NCI-H446 treated with DMSO at 0.1 percent for 48 hours (cell line): ENCODE measurements around the gene TNKS1BP1.
"Not testable (repeated sequence)": the region's sequence is repeated elsewhere in the genome, so short reads cannot be mapped to it uniquely, and the experiment has no call there.

Source experiments
- DNase-seq: peaks from one replicate; lab custom pipeline; 2025; lab: John Stamatoyannopoulos, UW

The TNKS1BP1 gene

DNA sequence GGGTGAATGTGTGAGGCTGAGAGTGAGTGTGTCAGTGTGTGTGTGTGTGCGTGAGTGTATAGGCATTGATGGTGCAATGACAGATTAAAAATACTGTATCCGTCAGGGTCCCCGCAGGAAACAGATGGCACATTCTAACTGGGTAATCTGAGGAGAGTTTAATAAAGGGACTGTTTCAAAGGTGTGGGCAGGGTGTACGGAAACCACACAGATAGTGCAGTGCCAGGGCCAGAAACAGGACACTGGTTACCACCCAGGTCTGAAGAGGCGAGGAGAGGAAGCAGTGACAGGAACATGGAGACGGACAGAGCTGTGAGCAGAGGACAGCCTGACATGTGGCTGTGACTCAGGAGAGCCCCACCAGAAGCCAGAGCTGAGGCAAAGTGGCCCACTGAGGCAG is 29.9 kb upstream of the TNKS1BP1 start:
- no peak for DNase-seq

DNA sequence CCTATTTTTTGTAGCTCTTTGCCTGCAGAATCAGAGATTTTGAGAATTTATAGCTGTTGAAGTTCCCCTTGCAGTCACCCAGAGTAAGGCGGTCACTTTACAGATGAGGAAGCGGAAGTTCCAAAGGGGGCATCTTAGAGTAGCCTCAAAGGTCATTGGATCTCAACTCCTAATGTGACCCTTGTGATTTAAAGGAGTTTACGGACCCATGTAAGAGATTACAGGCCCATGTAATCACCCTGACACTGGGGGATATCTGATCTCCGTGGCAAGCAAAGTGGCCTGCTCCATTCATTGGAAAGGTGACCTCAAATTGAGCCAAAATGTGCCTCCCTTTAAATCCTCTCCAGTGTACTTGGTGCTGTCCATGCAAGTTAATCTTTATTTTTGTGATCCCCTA is 29.1 kb upstream of the TNKS1BP1 start:
- no peak for DNase-seq

DNA sequence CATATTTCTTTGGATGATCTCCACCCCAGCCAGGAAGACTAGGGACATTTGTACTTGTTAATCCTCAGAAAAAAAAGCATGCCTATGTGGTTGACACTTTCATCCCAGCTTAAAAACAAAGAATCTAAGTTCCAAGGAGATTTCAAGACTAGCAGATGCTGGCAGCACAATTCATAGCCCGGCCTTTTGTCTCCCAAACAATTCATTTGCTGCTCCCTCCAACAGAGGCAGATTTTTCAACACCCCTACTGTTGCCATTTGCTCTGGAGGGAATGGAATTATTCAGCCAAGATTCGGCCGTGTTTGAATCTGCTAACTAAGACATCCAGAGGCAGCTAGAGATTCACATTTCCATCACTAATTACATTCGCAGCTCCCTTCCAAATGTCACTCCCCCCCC is 28.7 kb upstream of the TNKS1BP1 start:
- no peak for DNase-seq

DNA sequence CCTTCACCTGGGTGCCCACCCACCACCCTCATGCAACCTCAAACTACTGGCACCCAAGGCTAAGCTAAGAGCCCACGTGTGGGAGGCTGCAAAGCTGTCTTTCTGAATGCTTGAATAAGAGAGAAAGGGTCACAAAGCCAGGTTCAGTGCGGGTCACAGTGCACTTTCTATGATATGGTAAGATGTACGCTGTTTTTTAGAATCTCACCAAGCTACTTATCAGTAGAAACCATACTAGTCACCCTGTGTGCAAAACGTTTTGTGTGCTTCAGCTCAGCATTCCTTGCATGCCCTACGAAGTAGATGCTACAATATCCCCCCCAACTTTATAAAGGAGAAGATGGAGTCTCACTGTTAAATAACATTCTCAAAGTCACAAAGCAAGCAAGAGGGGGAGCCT is 28.3 kb upstream of the TNKS1BP1 start:
- no peak for DNase-seq

DNA sequence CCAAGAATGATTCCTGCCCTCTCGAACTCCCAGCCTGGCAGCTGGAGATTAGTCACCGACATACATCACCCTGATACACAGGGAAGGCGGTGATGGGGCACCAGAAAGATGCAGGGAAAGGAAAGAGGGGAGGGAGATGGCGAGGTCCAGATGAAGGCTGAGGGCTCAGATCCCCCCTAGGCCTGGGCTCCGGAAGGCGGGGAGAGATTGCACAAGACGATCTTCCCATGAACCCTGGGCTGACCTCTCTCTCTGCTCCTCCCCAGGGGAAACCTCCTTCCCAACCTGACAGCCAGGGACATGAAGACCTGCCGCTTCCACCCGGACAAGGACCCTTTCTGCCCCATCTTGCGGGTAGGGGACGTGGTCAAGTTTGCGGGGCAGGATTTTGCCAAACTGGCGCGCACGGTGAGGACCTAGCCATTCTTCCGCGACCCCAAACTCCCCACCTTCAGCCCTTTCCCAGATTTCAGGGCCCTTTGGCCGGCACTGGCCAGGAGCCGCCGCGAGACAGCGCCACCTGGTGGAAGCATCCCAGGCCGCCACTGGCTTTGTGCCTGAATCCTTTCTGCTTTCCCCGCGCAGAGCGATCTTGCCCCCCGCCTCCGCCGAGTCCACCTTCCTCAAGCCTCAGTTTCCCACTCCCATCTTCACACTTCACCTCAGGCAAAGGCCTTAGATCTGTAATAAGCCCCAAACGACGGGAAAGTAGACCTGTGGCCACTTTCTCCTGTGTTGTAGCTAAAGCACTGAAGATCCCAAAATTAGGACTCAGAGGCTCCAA is 24.9 kb upstream of the TNKS1BP1 start:
- DNase-seq, result no peak

DNA sequence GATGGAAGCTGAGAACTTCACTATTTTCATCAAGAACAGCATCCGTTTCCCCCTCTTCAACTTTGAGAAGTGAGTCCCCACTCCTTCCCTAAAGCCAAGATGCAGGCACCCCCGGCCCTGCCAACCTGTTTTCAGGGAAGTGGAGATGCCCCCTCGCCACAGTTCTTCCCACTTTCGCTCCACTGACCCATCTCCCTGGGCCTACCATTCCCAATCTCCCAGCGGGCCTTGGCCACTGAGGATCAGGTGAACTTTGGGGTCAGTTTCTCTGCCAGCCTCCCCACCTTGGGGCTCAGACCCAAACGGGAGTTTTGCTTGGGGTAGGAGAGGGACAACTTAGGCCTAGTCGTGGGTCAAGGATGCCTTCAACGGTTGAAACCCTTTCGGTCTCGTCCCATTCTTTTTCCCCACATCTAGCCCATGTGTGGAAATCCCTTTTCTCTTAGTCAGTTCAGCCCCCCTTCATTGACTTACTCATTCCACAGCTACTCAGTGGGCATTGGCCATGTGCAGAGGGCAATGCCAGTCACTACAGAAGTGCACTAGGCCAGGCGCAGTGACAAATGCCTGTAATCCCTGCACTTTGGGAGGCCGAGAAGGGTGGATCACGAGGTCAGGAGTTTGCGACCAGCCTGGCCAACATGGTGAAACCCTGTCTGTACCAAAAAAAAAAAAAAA is 24.0 kb upstream of the TNKS1BP1 start:
- no peak for DNase-seq

DNA sequence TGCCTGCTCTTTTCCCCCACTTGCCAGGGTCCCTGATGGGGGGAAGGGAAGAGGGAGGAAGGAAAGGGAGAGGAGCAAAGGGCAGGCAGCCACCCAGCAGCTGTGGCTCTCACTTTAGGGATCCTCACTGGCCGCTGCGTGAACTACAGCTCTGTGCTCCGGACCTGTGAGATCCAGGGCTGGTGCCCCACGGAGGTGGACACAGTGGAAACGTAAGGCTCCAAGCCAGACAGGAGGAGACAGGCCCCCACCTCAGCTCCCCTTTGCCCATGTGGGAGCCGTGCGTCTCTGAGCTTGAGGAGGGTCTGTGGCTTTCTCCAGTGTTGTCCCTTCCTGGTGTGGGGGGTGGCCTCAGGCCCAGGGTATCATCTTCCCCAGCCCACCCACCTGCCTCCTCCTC is 23.3 kb upstream of the TNKS1BP1 start:
- no peak for DNase-seq

DNA sequence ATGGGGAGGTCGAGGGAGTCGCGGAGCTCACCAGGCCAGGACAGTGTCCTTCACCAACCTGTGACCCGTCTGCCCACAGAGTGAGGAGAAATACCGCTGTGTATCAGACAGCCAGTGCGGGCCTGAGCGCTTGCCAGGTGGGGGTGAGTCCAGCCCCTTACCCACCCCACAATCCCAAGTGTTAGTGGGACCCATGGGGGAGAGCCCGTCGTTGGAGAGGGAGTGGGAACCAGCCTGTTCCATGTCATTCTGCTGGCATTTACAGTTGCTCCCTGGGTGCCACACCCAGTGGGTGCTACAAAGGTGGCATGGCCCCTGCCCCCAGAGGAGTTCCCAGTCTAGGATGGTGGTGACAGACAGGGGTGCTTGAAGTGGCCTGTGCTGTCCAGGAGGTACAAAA is 22.6 kb upstream of the TNKS1BP1 start:
- DNase-seq, result no peak

DNA sequence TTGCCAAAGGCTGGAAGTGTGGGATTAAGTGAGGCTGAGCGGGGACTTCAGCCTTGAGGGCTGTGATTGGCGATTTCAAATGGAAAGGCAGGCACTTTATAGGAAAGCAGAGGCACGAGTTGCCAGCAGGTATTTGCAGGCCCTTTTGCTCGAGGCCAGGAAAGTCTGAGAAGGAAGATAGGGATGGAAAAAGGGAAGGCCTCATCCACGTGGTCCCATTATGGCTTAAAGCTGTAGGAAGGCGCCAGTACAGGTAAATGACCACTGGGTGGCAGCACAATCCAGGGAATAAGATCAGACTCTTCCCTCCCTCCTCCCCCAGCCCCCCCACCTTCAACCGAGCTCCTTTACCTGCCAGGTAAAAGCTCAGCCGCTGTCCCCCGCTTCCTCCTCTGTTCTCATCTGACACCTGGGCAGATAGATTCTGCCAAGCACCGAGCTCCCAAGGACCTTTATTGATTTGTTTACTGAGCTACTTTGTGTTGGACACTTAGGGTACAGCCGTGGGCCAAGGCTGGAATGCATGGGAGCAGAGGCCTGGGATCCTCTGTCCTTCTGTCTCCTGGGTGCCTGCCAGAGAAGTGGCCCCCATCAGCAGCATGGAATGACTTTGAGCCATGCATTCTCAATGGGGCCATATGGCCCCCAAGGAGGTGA is 20.9 kb upstream of the TNKS1BP1 start:
- DNase-seq, result peak; percentile 36

DNA sequence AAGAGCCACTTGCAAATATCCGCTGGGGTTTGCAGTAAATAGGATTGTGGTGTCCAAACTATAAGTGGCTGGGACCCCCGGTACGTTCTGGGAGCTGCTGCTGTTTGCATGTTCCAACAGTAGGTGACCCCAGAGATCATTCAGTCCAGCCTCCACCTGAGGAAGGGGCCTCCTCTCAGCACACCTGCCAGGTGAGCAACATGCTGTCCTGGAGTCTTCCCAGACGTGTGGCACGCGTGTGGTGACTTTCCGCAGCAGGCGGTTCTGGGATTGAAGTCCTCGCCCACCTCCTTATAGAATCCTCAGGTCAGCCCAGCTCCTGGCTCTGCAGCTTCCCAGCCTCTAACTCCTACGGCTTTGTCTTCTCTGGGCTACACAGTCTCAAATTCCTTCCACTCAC is 20.1 kb upstream of the TNKS1BP1 start:
- DNase-seq, result no peak

DNA sequence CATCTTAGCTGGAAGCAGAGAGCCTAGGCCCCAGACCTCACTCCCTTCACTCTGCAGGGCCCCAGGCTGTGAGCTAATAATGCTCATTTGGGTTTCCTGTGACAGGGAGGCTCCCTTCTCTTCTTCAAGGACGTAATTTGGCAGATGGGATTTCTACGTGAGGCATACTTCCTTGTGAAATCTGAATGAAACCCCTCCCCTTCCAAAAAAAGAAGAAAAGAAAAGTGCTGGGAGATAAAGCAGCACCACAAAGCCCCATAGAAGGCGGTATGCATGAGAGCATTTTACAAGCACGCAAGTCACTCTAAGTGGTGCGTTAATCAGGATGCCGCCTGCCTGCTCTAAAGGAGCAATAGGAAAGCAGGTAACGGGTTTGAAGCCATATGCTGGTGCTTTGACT is 19.1 kb upstream of the TNKS1BP1 start:
- DNase-seq, result no peak

DNA sequence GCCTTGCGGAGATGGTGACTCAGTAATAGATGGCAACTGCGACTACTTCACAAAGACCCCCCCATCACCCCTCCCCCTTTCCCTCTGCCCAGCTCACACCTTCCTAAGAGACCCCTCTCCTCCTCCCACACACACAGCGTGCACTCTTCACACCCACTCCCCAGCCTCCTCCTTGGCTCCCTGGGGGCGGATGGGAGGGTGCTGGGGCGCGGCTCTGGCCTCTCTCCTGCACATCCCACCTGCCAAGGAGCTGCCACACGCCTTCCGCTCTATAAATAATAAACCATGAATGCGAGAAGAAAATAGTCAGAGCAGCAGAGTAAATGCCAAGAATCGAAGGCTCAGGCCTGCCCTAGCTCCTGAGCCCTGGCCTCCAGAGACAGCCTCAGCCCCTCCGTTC is 17.9 kb upstream of the TNKS1BP1 start:
- no peak for DNase-seq

DNA sequence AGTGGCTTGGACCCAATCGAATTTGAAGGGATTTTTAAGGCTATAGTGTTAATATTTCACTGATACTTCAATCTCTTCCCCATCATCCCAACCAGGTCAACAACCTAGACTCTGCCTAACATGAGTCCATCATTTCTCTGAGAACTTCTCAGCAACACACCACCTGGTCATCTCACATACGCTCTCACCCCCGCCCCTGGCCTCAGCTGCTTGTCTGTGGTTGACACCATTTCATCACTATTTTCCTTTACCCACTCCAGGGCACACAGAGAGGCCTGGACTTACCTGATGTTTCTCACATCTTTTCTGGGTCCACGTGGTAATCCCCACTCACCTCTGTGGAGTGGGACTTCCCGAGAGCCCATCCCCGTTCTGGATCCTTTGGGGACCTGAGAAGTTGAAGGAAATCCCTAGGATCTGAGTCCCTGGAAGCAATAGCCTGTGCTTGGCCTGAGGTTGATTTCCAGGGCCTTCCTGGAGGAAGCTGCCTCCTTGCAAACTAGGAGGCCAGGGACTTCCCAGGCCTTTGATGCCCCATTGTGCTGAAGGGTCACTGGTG is 16.6 kb upstream of the TNKS1BP1 start:
- no peak for DNase-seq

DNA sequence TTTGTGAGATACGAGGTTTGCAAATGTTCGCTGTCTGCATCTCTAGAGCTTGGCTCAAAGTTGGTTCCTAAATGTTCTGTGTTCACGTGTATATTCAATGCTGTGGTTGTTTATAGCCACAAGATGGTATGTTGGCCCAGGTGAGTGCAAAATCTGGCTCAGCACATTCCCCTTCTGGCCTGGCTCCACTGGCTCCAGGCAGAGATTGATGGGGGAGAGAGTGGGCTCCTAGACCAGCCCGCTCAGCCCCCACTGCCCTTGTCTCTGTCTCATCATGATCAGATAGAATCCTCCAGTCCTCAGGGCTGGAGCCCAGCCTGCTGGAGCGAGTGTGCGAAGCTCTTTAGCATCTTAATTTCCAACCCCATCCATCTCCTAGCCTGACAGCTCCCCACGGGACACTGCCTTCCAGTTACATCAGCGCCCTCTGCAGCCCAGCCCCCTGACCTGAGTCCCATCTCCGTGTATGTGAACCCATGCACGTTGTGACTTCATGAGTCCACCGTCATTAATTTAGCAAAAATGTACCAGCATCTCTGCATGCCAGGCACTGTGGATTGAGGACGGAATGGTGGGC is 15.4 kb upstream of the TNKS1BP1 start:
- DNase-seq, result no peak

DNA sequence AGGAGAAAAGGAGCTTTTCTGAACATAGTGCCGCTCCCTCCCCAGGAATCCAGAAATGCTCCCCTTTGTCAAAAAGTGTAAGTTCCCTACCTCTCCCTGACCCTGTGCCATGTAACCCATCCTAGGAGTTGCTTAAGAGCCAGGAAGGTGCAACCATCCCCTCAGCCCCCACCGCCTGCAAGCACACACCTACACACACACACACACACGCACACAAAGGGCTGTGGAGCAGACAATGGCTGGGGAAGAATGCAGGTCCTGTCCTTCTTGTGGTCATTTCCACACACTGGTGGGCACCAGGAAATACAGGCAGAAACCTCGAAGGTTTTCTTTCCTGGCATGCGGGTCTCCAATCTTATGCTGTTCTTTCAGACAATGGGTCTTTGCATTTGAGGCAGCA is 14.6 kb upstream of the TNKS1BP1 start:
- no peak for DNase-seq

DNA sequence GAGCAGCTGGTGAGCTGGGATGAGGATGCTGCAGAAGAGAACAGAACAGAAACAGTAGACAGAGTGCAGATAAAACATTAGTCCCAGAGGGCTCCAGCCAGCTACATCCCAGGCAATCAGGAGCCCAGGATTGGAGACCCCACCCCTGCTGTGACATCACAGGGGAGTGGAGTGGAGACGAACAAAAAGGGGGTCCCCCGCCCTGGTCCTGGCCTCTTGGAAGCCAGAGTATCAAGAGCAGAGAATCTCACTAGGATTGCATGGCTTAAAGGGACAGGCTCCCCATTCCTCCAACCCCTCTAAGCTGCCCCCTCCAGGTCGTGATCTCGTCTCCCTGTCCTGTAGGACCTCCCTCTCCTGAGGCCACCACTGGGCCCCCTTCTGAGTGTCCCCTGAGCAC is 13.4 kb upstream of the TNKS1BP1 start, which contains the start of gene P2RX3:
TSS of gene P2RX3 (plus strand) at position 211 of the 400 bp plus-strand sequence. CDS start 199 bp downstream, outside the sequence.
- DNase-seq, result no peak

DNA sequence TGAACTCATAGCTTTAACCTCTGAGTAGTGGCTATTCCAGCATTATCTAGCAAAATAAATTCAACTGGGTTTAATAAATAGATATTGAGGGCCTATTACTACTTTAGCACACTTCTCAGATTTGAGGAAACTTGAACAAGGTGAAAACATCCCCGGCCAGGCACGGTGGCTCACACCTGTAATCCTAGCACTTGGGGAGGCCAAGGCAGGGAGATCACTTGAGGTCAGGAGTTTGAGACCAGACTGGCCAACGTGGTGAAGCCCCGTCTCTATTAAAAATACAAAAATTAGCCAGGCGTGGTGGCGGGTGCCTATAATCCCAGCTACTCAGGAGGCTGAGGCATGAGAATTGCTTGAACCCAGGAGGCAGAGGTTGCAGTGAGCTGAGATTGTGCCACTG is 12.1 kb upstream of the TNKS1BP1 start:
- not testable (repeated sequence) for DNase-seq

DNA sequence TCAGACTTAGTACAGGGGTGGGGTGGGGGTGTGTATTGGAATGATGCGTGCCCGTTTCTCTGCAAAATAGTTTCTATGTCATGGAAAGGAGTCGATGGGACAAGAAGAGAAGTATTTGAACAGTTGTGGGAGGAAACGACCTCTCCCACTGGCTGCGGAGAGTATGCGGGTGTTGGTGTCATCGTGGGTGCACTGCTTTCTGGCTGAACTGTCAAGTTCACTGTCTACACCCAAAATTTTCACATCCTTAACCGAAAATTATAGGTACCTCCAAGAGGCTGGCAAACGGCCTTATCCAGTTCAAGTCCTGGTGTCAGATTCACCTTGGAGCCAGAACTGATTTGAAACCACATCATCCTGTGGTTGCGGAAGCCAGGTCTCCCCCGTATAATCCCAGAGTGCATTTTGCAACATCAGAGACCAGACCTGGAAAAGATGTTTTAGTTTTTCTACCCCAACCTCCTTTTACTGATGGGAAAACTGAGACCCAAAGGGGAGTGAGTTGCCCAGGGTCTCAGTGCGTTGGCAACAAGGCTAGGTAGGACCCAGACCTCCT is 11.4 kb upstream of the TNKS1BP1 start:
- no peak for DNase-seq

DNA sequence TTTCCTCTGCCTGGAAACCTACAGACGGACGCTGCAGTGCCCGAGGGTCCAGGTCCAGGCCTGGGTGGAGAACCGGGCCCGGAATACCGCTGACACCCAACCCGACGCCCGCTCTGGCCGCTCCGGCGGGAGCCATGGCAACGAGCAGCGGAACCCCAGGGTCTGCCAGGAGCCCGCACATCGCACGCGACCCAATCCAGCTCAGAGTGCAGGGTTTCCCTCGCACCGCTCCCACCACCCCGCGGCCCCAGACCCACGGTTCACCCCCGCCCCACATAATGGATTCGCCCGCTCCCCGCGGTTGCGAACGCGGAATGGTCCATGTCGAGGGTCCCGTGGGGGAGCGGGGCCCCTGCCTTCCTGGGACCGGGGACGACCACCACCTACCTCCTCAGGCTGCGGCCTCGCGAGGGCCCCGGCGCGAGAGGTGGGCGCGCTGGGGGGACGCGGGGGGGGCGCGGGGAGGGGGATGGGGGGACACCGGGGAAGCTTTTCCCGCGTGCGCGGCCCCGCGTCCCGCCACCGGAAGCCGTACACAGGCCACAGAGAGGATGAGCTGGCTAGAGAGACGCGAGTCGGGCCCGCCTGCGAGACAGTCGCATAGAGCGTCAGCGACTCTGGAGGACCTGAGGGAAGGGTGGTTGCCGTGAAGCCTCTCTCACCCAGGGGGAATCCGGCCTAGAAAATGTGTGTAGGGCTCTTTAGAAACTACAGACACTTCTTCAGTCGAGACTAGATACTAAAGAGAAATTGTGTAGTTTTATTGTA is 10.8 kb upstream of the TNKS1BP1 start, which contains the start of gene SSRP1:
TSS of gene SSRP1 (minus strand) at position 550 of the 768 bp plus-strand sequence. CDS start 771 bp downstream, outside the sequence.
- peak; percentile 82 for DNase-seq

DNA sequence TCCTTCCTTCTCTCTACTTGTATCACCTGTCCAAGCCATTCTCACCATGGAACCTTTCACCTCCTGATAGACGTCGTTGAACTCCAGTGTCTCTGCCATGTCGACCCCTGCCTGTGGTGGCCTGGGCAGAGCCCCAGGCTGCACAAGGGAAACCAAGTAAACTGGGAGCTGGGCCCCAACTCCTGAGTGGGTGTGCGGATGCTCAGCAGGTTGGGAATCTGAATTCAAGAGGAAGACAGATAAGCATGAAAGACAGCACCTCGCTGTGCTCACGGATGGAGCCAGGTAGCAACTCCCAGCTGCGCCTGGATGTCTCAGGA is 10.2 kb upstream of the TNKS1BP1 start:
- no peak for DNase-seq

DNA sequence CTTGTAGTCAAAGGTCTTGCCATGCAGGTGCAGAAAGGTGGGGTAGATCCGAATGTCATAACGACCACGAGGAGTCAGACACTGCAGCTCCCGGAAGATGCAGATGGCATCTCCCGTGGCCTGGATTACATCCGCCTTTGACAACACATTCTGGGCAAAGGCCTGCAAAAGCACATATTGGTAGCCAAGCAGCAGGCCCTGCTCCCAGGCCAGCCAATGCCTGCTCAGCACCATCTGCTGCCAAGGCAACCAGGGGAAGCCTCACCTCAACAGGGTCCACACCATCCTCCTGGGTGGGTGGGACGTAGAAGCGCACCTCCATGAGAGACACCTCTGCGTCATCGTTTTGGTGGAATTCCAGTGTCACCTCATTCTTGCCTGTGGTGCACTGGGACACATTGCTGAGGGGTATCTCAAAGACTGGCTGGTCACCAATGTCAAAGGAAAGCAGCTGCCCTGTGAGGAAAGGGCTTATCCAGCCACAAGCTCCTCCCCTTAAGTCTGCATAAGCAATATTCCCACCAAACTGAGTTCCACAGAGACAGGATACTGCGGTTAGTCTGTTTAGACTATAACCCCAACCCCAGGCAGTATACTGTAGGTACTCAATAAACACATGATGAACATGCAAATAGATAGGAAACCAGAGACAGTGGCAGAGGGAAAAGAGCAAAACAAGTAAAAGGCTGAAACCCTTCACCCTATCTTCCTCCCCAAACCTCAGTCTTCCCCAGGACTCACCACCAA is 8.1 kb upstream of the TNKS1BP1 start:
- no peak for DNase-seq
